H1 (cell line): ENCODE measurements around the gene CD84. TPM values are rescaled to one million over a fixed set of nuclear protein-coding genes. Genes with fewer than 3 reads are reported as not detected.

Experiments
- CTCF ChIA-PET: fragments of 300-600 bp; sonication (Branson Sonifier 250); formaldehyde crosslinking; loops from one replicate; lab custom pipeline; 2021; ENCODE audit not compliant: partially characterized antibody; lab: Charles Lee
- POLR2A ChIA-PET: fragments of 300-600 bp; sonication (Branson Sonifier 250); formaldehyde crosslinking; loops from one replicate; lab custom pipeline; 2021; ENCODE audit warnings: inconsistent platforms; ENCODE audit not compliant: partially characterized antibody; lab: Charles Lee
- DNase-seq, 2 experiments: peaks; one replicate each; pipeline versions ENCODE4 v3.0.0 to v3.0.0-alpha.2; 2010 to 2022; ENCODE audit warnings: low spot score in 2 of 2, low read depth in 1 of 2, mixed read lengths in 1 of 2
- FAIRE-seq: peaks from 2 replicates; lab custom pipeline; 2011; peaks lifted over from hg19 to GRCh38; lab: Jason Lieb, UNC
- H2AFZ ChIP-seq: 2 replicates; pipeline ENCODE4 v1.8.1; 2012; ENCODE audit warnings: low read length, inconsistent platforms
- H2AK5ac ChIP-seq: 2 replicates; pipeline ENCODE4 v1.6.1; 2013; ENCODE audit warnings: low read depth, low read length
- H2BK120ac ChIP-seq: replicated peaks from 2 replicates; pipeline ENCODE3; 2013; ENCODE audit warnings: low read depth, low read length, inconsistent platforms
- H2BK12ac ChIP-seq: 2 replicates; pipeline ENCODE4 v1.6.1; 2013; ENCODE audit warnings: low read depth, low read length
- H2BK15ac ChIP-seq: 2 replicates; pipeline ENCODE4 v1.6.1; 2013; ENCODE audit warnings: low read length
- H2BK20ac ChIP-seq: 2 replicates; pipeline ENCODE4 v1.6.1; 2013; ENCODE audit warnings: low read length
- H2BK5ac ChIP-seq: 2 replicates; pipeline ENCODE4 v1.6.1; 2013; ENCODE audit warnings: low read depth, low read length
- H3K14ac ChIP-seq: 2 replicates; pipeline ENCODE4 v1.6.1; 2013; ENCODE audit warnings: inconsistent platforms; ENCODE audit not compliant: insufficient read length
- H3K18ac ChIP-seq: 2 replicates; pipeline ENCODE4 v1.6.1; 2013; ENCODE audit warnings: low read length; ENCODE audit errors: extremely low read depth
- H3K23ac ChIP-seq: 2 replicates; pipeline ENCODE4 v1.6.1; 2013; ENCODE audit warnings: inconsistent platforms; ENCODE audit not compliant: insufficient read length
- H3K23me2 ChIP-seq: 2 replicates; pipeline ENCODE4 v1.6.1; 2013; ENCODE audit warnings: low read depth, low read length
- H3K27ac ChIP-seq: 2 replicates; pipeline ENCODE4 v1.6.1; 2011; ENCODE audit warnings: low read depth, low read length, inconsistent platforms
- H3K27me3 ChIP-seq, 4 experiments: replicated peaks in 1 of 4; 1 replicate in 1 of 4; 2 replicates in 3 of 4; pipeline versions ENCODE4 v1.6.1 to v1.8.1; 2011 to 2013; ENCODE audit warnings: low read length in 3 of 4, mild to moderate bottlenecking in 3 of 4, inconsistent platforms in 2 of 4, mixed read lengths in 2 of 4, moderate library complexity in 1 of 4; ENCODE audit not compliant: control insufficient read depth in 3 of 4, insufficient read depth in 3 of 4; ENCODE audit errors: extremely low read depth in 1 of 4
- H3K36me3 ChIP-seq, 4 experiments: 2 replicates each; pipeline versions ENCODE4 v1.6.1 to v1.8.1; 2011 to 2013; ENCODE audit warnings: mild to moderate bottlenecking in 4 of 4, low read length in 3 of 4, moderate library complexity in 2 of 4, control low read depth in 1 of 4, inconsistent platforms in 1 of 4; ENCODE audit not compliant: insufficient read depth in 4 of 4, control insufficient read depth in 2 of 4
- H3K4ac ChIP-seq: replicated peaks from 2 replicates; pipeline ENCODE3; 2013; ENCODE audit warnings: low read length, low read depth, mixed read lengths, inconsistent platforms; ENCODE audit not compliant: insufficient read length
- H3K4me1 ChIP-seq, 4 experiments: replicated peaks in 1 of 4; 1 replicate in 1 of 4; 2 replicates in 3 of 4; pipeline versions ENCODE4 v1.6.1 to v1.8.1; 2011 to 2013; ENCODE audit warnings: low read length in 3 of 4, inconsistent platforms in 2 of 4, mixed read lengths in 1 of 4; ENCODE audit not compliant: insufficient read depth in 4 of 4, control insufficient read depth in 3 of 4
- H3K4me2 ChIP-seq, 2 experiments: 2 replicates each; pipeline versions ENCODE4 v1.6.1 to v1.8.1; 2011 to 2013; ENCODE audit warnings: low read depth in 2 of 2, low read length in 2 of 2, control low read depth in 1 of 2, inconsistent platforms in 1 of 2, mild to moderate bottlenecking in 1 of 2; ENCODE audit not compliant: insufficient read depth in 1 of 2
- H3K4me3 ChIP-seq, 4 experiments: fragments of 200-600, 300-600 bp in 1 of 4; sonication (generic), shearing (Covaris generic), sonication (Bioruptor Twin) in 1 of 4; 2 replicates each; pipeline versions ENCODE4 v1.5.1 to v1.8.1; 2011 to 2016; ENCODE audit warnings: low read length in 4 of 4, low read depth in 3 of 4, control low read depth in 2 of 4, inconsistent platforms in 2 of 4, mild to moderate bottlenecking in 2 of 4, mixed read lengths in 1 of 4, moderate library complexity in 1 of 4; ENCODE audit not compliant: insufficient read depth in 2 of 4; ENCODE audit errors: extremely low read depth in 1 of 4
- H3K56ac ChIP-seq: replicated peaks from 2 replicates; pipeline ENCODE3; 2013; ENCODE audit warnings: low read depth, mild to moderate bottlenecking, mixed read lengths, low read length, inconsistent platforms; ENCODE audit not compliant: insufficient read length
- H3K79me1 ChIP-seq: 2 replicates; pipeline ENCODE4 v1.6.1; 2013; ENCODE audit warnings: low read depth, low read length, control low read depth
- H3K79me2 ChIP-seq, 2 experiments: 2 replicates each; pipeline versions ENCODE4 v1.6.1 to v1.8.1; 2012 to 2013; ENCODE audit warnings: low read length in 2 of 2, mild to moderate bottlenecking in 2 of 2, inconsistent platforms in 1 of 2; ENCODE audit not compliant: insufficient read depth in 2 of 2, control insufficient read depth in 1 of 2
- H3K9ac ChIP-seq, 4 experiments: replicated peaks in 1 of 4; 1 replicate in 1 of 4; 2 replicates in 3 of 4; pipeline versions ENCODE4 v1.6.1 to v1.8.1; 2011 to 2013; ENCODE audit warnings: low read depth in 3 of 4, low read length in 3 of 4, control low read depth in 2 of 4, mild to moderate bottlenecking in 2 of 4, moderate library complexity in 2 of 4, inconsistent platforms in 1 of 4; ENCODE audit errors: extremely low read depth in 1 of 4
- H3K9me3 ChIP-seq, 2 experiments: 2 replicates each; pipeline versions ENCODE4 v1.6.1 to v1.8.1; 2012 to 2013; ENCODE audit warnings: mild to moderate bottlenecking in 2 of 2, moderate library complexity in 2 of 2, control low read depth in 1 of 2, inconsistent platforms in 1 of 2, low read depth in 1 of 2, low read length in 1 of 2, mixed read lengths in 1 of 2; ENCODE audit not compliant: insufficient read depth in 2 of 2
- H4K20me1 ChIP-seq, 2 experiments: replicated peaks in 1 of 2; 2 replicates each; pipeline versions ENCODE3 to v1.8.1; 2011 to 2013; ENCODE audit warnings: inconsistent platforms in 2 of 2, low read length in 2 of 2, mild to moderate bottlenecking in 1 of 2; ENCODE audit not compliant: insufficient read depth in 2 of 2, control insufficient read depth in 1 of 2
- H4K5ac ChIP-seq: 2 replicates; pipeline ENCODE4 v1.6.1; 2013; ENCODE audit warnings: low read length, low read depth, mixed read lengths, inconsistent platforms; ENCODE audit not compliant: insufficient read length
- H4K8ac ChIP-seq: 2 replicates; pipeline ENCODE4 v1.8.0; 2013; ENCODE audit warnings: mild to moderate bottlenecking, moderate library complexity, low read length, inconsistent platforms; ENCODE audit not compliant: insufficient read depth; ENCODE audit errors: extremely low read depth
- H4K91ac ChIP-seq: replicated peaks from 2 replicates; pipeline ENCODE3; 2013; ENCODE audit warnings: low read length, mixed read lengths, inconsistent platforms; ENCODE audit not compliant: insufficient read length
- CBX5 ChIP-seq: fragments of 300-800, 300-1000 bp; sonication (generic); IDR thresholded peaks from 2 replicates; pipeline ENCODE4 v1.7.1; 2016; ENCODE audit warnings: antibody characterized with exemption, low read length, low read depth
- CTBP2 ChIP-seq: IDR thresholded peaks from 2 replicates; pipeline ENCODE4 v1.7.0; 2011; ENCODE audit warnings: borderline replicate concordance, mild to moderate bottlenecking, moderate library complexity, mixed read lengths, low read length; ENCODE audit not compliant: insufficient read depth, insufficient read length
- HDAC6 ChIP-seq: IDR thresholded peaks from one replicate; pipeline ENCODE4 v1.7.1; 2012; ENCODE audit warnings: low read depth, mild to moderate bottlenecking, inconsistent platforms, low read length, moderate library complexity
- JUND ChIP-seq: IDR thresholded peaks from 2 replicates; pipeline ENCODE4 v1.6.1; 2011; ENCODE audit warnings: mild to moderate bottlenecking, improper control_type of control experiment, low read length
- MAFK ChIP-seq: IDR thresholded peaks from 2 replicates; pipeline ENCODE4 v1.6.1; 2012; ENCODE audit warnings: low read depth, mild to moderate bottlenecking, improper control_type of control experiment, low read length
- POLR2A ChIP-seq, 2 experiments: IDR thresholded peaks; 1 replicate in 1 of 2; 2 replicates in 1 of 2; pipeline ENCODE4 v1.6.1; 2011; ENCODE audit warnings: low read depth in 2 of 2, low read length in 2 of 2, mild to moderate bottlenecking in 2 of 2; ENCODE audit errors: control extremely low read depth in 1 of 2
- POLR2AphosphoS5 ChIP-seq: IDR thresholded peaks from 2 replicates; pipeline ENCODE4 v1.6.1; 2011; ENCODE audit warnings: low read depth, low read length
- SAP30 ChIP-seq: fragments of 300-600 bp; sonication (generic); IDR thresholded peaks from 2 replicates; pipeline ENCODE4 v1.7.1; 2012; ENCODE audit warnings: low read length, moderate library complexity, mild to moderate bottlenecking, inconsistent platforms; ENCODE audit not compliant: insufficient read depth, insufficient replicate concordance
- SP4 ChIP-seq: IDR thresholded peaks from 2 replicates; pipeline ENCODE4 v1.6.1; 2012; ENCODE audit warnings: low read length, inconsistent platforms
- SRF ChIP-seq: IDR thresholded peaks from 2 replicates; pipeline ENCODE4 v1.6.1; 2011; ENCODE audit warnings: mild to moderate bottlenecking, low read depth, low read length, moderate library complexity
- WGBS, 2 experiments: shearing (Covaris generic) in 1 of 2; methylation state at CpG; one replicate each; pipeline versions ENCODE4 v1.1.6 to v1.1.7; 2013 to 2015; ENCODE audit warnings: low lambda C conversion rate in 2 of 2, mixed read lengths in 2 of 2, inconsistent platforms in 1 of 2, low coverage in 1 of 2, missing lambda C conversion rate in 1 of 2; ENCODE audit not compliant: insufficient replicate concordance in 2 of 2, insufficient coverage in 1 of 2, insufficient read length in 1 of 2; ENCODE audit errors: extremely low coverage in 1 of 2, missing lambda C conversion rate in 1 of 2; 5-methylcytosine and 5-hydroxymethylcytosine counted together
- polyA plus RNA-seq, 7 experiments: library from polyadenylated mRNA; depleted of rRNA in 3 of 7; stranded (reverse) in 5 of 7; unstranded in 2 of 7; fragments of >200 nt in 5 of 7; fragments of 200-250 nt in 2 of 7; gene quantifications; 1 replicate in 5 of 7; 2 replicates in 1 of 7; 4 replicates in 1 of 7; pipeline versions ENCODE4 v1.2.1 to v1.2.3, GENCODE V29; 2011 to 2013; ENCODE audit warnings: missing spikeins in 2 of 7, mixed read lengths in 2 of 7
- total RNA-seq: library from RNA; stranded (reverse); fragmentation: NEBNext Ultra II Directional; extraction: Animal tissue kit (Norgen Biotek cat#: 25700); gene quantifications from 2 replicates; pipeline ENCODE4 v1.2.1, GENCODE V29; 2021
- TF ChIP-seq, protein P1 (sequence below), 3 experiments: IDR thresholded peaks; 1 replicate in 2 of 3; 2 replicates in 1 of 3; pipeline versions ENCODE4 v1.5.1 to v1.6.1; 2011; ENCODE audit warnings: low read length in 3 of 3, mild to moderate bottlenecking in 3 of 3, inconsistent platforms in 2 of 3, low read depth in 1 of 3, moderate library complexity in 1 of 3; ENCODE audit not compliant: insufficient read depth in 1 of 3; ENCODE audit errors: control extremely low read depth in 1 of 3
- TF ChIP-seq, protein P2 (sequence below): IDR thresholded peaks from 2 replicates; pipeline ENCODE4 v1.6.1; 2011; ENCODE audit warnings: low read length, improper control_type of control experiment

Gene CD84
- total and polyA plus RNA-seq, 2 of the 8 experiments (the other 6 are each of a cell fraction or from before 2014, with no cell fraction given) = not detected

DNA sequence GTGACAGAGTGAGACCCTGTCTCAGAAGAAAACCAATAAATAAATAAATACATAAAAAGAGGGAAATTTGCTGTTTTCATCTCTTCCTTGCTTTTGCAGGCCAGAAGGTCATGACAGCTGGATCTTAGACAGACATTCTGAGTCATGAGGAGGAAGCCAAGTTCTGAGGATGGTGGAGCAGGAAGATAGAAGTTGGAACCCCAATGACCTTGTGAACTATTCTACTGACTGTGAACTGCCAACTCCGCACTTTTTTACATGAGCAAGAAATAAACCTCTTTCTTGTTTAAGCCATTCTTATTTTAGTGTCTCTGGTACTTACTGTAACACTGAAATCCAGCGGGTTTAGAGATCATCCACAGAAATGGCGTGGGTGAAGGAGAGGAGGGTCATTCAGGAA is 8.5 kb downstream of the CD84 start:
- Histone ChIP-seq H4K91ac (no peak overlapping the region), H3K27ac (no peak overlapping the region), H3K4me3 (no peak overlapping the region), H2BK12ac (no peak overlapping the region), H3K4ac (no peak overlapping the region), H3K79me1 (no peaks in the 10 kb centered on the region), H2BK5ac (no peak overlapping the region), H2AFZ (no peak overlapping the region), H3K9me3 (no peaks in the 10 kb centered on the region), H4K8ac (no peak overlapping the region), H3K18ac (no peak overlapping the region), H2BK120ac (no peak overlapping the region), H3K9ac (no peak overlapping the region), H2AK5ac (no peak overlapping the region), H3K27me3 (no peaks in the 10 kb centered on the region), H2BK15ac (no peak overlapping the region), H3K4me1 (no peaks in the 10 kb centered on the region), H3K4me2 (no peak overlapping the region), H3K14ac (no peak overlapping the region), H2BK20ac (no peak overlapping the region), H3K36me3 (no peaks in the 10 kb centered on the region), H3K23ac (no peak overlapping the region), H3K56ac (no peak overlapping the region), H3K23me2 (no peaks in the 10 kb centered on the region), H4K20me1 (no peaks in the 10 kb centered on the region), H3K79me2 (no peaks in the 10 kb centered on the region)
- ChIA-PET POLR2A (no interaction called here), CTCF (interaction anchor here (1.8 kb wide), 1 partner anchor 35 kb away, joined by 4 read pairs; no protein-coding TSS in a partner anchor)
- WGBS, 2 experiments = 92% methylated on average over 3 of the region's 3 CpGs; no CpG with 5 or more reads in 1 of the 2 experiments
- DNase-seq (no peak), FAIRE-seq (no peak)
- TF ChIP-seq CBX5 (no peak), SRF (no peak), CTBP2 (no peak), POLR2A (IDR thresholded peaks at IDR 0.05; ENCODE audit: control extremely low read depth in 1 of 2, low read depth in 2 of 2, low read length in 2 of 2) (no peak), HDAC6 (no peak), POLR2AphosphoS5 (no peak), SAP30 (no peak), JUND (no peak), SP4 (no peak), MAFK (no peak)
- TF ChIP-seq, protein P1, sequence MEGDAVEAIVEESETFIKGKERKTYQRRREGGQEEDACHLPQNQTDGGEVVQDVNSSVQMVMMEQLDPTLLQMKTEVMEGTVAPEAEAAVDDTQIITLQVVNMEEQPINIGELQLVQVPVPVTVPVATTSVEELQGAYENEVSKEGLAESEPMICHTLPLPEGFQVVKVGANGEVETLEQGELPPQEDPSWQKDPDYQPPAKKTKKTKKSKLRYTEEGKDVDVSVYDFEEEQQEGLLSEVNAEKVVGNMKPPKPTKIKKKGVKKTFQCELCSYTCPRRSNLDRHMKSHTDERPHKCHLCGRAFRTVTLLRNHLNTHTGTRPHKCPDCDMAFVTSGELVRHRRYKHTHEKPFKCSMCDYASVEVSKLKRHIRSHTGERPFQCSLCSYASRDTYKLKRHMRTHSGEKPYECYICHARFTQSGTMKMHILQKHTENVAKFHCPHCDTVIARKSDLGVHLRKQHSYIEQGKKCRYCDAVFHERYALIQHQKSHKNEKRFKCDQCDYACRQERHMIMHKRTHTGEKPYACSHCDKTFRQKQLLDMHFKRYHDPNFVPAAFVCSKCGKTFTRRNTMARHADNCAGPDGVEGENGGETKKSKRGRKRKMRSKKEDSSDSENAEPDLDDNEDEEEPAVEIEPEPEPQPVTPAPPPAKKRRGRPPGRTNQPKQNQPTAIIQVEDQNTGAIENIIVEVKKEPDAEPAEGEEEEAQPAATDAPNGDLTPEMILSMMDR (IDR thresholded peaks at IDR 0.05; ENCODE audit: control extremely low read depth in 1 of 3, insufficient read depth in 1 of 3, low read depth in 1 of 3, low read length in 3 of 3) = no peak
- TF ChIP-seq, protein P2, sequence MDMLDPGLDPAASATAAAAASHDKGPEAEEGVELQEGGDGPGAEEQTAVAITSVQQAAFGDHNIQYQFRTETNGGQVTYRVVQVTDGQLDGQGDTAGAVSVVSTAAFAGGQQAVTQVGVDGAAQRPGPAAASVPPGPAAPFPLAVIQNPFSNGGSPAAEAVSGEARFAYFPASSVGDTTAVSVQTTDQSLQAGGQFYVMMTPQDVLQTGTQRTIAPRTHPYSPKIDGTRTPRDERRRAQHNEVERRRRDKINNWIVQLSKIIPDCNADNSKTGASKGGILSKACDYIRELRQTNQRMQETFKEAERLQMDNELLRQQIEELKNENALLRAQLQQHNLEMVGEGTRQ = no peak
- TF ChIP-seq, all 59 proteins: peak for 0
- H4K5ac ChIP-seq = no peak overlapping the region
